Measurements from ENCODE around the gene EIF2S2.

Gene EIF2S2

GRCh38 chr20:34110025-34110744 lies 1.9 kb downstream of the EIF2S2 start:
- Histone ChIP-seq H3K4me1 (ENCODE audit: control insufficient read depth, low read depth, low read length) (peaks cover 3% of the 10 kb centered on the region), H3K79me2 (ENCODE audit: control insufficient read depth, insufficient read depth, low read length) (peaks cover 63% of the 10 kb centered on the region), H4K5ac (ENCODE audit: low read length) (no peak overlapping the region), H3K79me1 (ENCODE audit: low read length) (peaks cover 2% of the 10 kb centered on the region), H2AK5ac (ENCODE audit: low read length) (no peak overlapping the region), H2BK5ac (ENCODE audit: low read length) (no peak overlapping the region), H2BK15ac (replicated peaks; ENCODE audit: low read depth) (no peak overlapping the region), H3K9ac (ENCODE audit: low read length) (peak overlapping the region; percentile 98), H3K4ac (ENCODE audit: low read depth, low read length) (no peak overlapping the region), H4K8ac (ENCODE audit: low read depth, low read length) (no peak overlapping the region), H3K4me2 (ENCODE audit: low read length) (peak overlapping the region; percentile 81), H2BK120ac (ENCODE audit: low read depth, low read length) (no peak overlapping the region), H3K36me3 (ENCODE audit: control insufficient read depth, insufficient read depth, low read length) (peaks cover under 1% of the 10 kb centered on the region), H3K56ac (ENCODE audit: low read length) (peak overlapping the region; percentile 79), H3K18ac (ENCODE audit: low read length) (no peak overlapping the region), H3K27me3 (ENCODE audit: insufficient read depth, low read length, poor library complexity) (no peaks in the 10 kb centered on the region), H3K4me3 (ENCODE audit: low read length) (peak overlapping the region; percentile 74), H3K23ac (ENCODE audit: low read length) (no peak overlapping the region), H3K27ac (ENCODE audit: low read depth, low read length) (no peak overlapping the region)
- WGBS (ENCODE audit: extremely low coverage, insufficient coverage, low lambda C conversion rate), result no CpG with 5 or more reads among the region's 10 CpGs
- DNase-seq, result no peak

GRCh38 chr20:34109442-34109841 lies 2.6 kb downstream of the EIF2S2 start:
- WGBS (ENCODE audit: extremely low coverage, insufficient coverage, low lambda C conversion rate), result no CpG with 5 or more reads among the region's 6 CpGs
- H3K79me2 ChIP-seq (ENCODE audit: control insufficient read depth, insufficient read depth, low read length), result peaks cover 69% of the 10 kb centered on the region
- no peak overlapping the region for H2AK5ac ChIP-seq (ENCODE audit: low read length)
- H3K27me3 ChIP-seq (ENCODE audit: insufficient read depth, low read length, poor library complexity), result no peaks in the 10 kb centered on the region
- H3K4ac ChIP-seq (ENCODE audit: low read depth, low read length), result no peak overlapping the region
- DNase-seq, result no peak
- no peak overlapping the region for H3K23ac ChIP-seq (ENCODE audit: low read length)
- H3K18ac ChIP-seq (ENCODE audit: low read length), result no peak overlapping the region
- H3K4me2 ChIP-seq (ENCODE audit: low read length), result no peak overlapping the region
- peaks cover 5% of the 10 kb centered on the region for H3K36me3 ChIP-seq (ENCODE audit: control insufficient read depth, insufficient read depth, low read length)
- peaks cover 3% of the 10 kb centered on the region for H3K4me1 ChIP-seq (ENCODE audit: control insufficient read depth, low read depth, low read length)
- H4K8ac ChIP-seq (ENCODE audit: low read depth, low read length), result no peak overlapping the region
- no peak overlapping the region for H2BK15ac ChIP-seq (replicated peaks; ENCODE audit: low read depth)
- H3K79me1 ChIP-seq (ENCODE audit: low read length), result peaks cover 6% of the 10 kb centered on the region
- no peak overlapping the region for H2BK5ac ChIP-seq (ENCODE audit: low read length)
- no peak overlapping the region for H4K5ac ChIP-seq (ENCODE audit: low read length)
- H3K27ac ChIP-seq (ENCODE audit: low read depth, low read length), result no peak overlapping the region
- no peak overlapping the region for H2BK120ac ChIP-seq (ENCODE audit: low read depth, low read length)
- no peak overlapping the region for H3K9ac ChIP-seq (ENCODE audit: low read length)
- H3K56ac ChIP-seq (ENCODE audit: low read length), result no peak overlapping the region
- no peak overlapping the region for H3K4me3 ChIP-seq (ENCODE audit: low read length)

GRCh38 chr20:34108616-34109174 lies 3.3 kb downstream of the EIF2S2 start:
- peak overlapping the region; percentile 14 for H3K4me2 ChIP-seq (ENCODE audit: low read length)
- peaks cover 3% of the 10 kb centered on the region for H3K4me1 ChIP-seq (ENCODE audit: control insufficient read depth, low read depth, low read length)
- no peak overlapping the region for H3K27ac ChIP-seq (ENCODE audit: low read depth, low read length)
- no peak overlapping the region for H3K18ac ChIP-seq (ENCODE audit: low read length)
- no peak overlapping the region for H3K56ac ChIP-seq (ENCODE audit: low read length)
- H2BK15ac ChIP-seq (replicated peaks; ENCODE audit: low read depth), result no peak overlapping the region
- no peak overlapping the region for H4K8ac ChIP-seq (ENCODE audit: low read depth, low read length)
- no peak overlapping the region for H3K4ac ChIP-seq (ENCODE audit: low read depth, low read length)
- no peak overlapping the region for H2BK120ac ChIP-seq (ENCODE audit: low read depth, low read length)
- no peak overlapping the region for H3K4me3 ChIP-seq (ENCODE audit: low read length)
- H2AK5ac ChIP-seq (ENCODE audit: low read length), result no peak overlapping the region
- H3K79me2 ChIP-seq (ENCODE audit: control insufficient read depth, insufficient read depth, low read length), result peaks cover 74% of the 10 kb centered on the region
- no peak overlapping the region for H4K5ac ChIP-seq (ENCODE audit: low read length)
- H2BK5ac ChIP-seq (ENCODE audit: low read length), result no peak overlapping the region
- H3K9ac ChIP-seq (ENCODE audit: low read length), result peak overlapping the region; percentile 39
- H3K79me1 ChIP-seq (ENCODE audit: low read length), result peaks cover 8% of the 10 kb centered on the region
- H3K36me3 ChIP-seq (ENCODE audit: control insufficient read depth, insufficient read depth, low read length), result peaks cover 8% of the 10 kb centered on the region
- no peak overlapping the region for H3K23ac ChIP-seq (ENCODE audit: low read length)
- no CpG with 5 or more reads among the region's 4 CpGs for WGBS (ENCODE audit: extremely low coverage, insufficient coverage, low lambda C conversion rate)
- H3K27me3 ChIP-seq (ENCODE audit: insufficient read depth, low read length, poor library complexity), result no peaks in the 10 kb centered on the region
- no peak for DNase-seq

DNA sequence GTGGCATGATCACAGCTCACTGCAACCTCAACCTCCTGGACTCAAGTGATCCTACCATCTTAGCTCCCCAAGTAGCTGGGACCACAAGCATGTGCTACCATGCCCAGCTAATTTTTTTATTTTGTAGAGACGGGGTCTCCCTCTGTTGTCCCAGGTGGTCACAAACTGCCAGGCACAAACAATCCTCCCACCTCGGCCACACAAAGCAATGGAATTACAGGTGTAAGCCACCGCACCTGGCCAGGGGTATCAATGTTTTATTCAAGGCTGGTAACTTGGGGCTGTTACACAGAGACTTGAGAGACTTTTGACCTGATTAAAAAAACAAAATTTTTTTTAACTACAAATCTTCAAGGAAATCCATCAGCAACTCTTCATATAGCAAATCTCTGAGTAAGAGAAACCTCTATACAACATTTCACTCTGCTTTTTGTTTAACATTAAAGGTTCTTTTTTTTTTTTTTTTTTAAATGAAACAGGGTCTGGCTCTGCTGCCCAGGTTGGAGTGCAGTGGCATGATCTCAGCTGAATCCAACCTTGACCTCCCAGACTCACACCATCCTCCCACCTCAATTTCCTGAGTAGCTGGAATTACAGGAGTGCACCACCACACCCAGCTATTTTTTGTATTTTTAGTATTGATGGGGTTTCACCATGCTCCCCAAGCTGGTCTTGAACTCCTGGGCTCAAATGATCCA lies 5.9 kb downstream of the EIF2S2 start:
- Histone ChIP-seq H2BK120ac (ENCODE audit: low read depth, low read length) (no peak overlapping the region), H3K4me3 (ENCODE audit: low read length) (no peak overlapping the region), H3K56ac (ENCODE audit: low read length) (no peak overlapping the region), H3K4ac (ENCODE audit: low read depth, low read length) (no peak overlapping the region), H3K23ac (ENCODE audit: low read length) (no peak overlapping the region), H3K79me1 (ENCODE audit: low read length) (peaks cover 10% of the 10 kb centered on the region), H3K4me1 (ENCODE audit: control insufficient read depth, low read depth, low read length) (peaks cover 3% of the 10 kb centered on the region), H3K27me3 (ENCODE audit: insufficient read depth, low read length, poor library complexity) (no peaks in the 10 kb centered on the region), H3K9ac (ENCODE audit: low read length) (no peak overlapping the region), H3K27ac (ENCODE audit: low read depth, low read length) (no peak overlapping the region), H3K36me3 (ENCODE audit: control insufficient read depth, insufficient read depth, low read length) (peaks cover 15% of the 10 kb centered on the region), H3K18ac (ENCODE audit: low read length) (no peak overlapping the region), H3K4me2 (ENCODE audit: low read length) (no peak overlapping the region), H2BK15ac (replicated peaks; ENCODE audit: low read depth) (no peak overlapping the region), H4K5ac (ENCODE audit: low read length) (no peak overlapping the region), H2BK5ac (ENCODE audit: low read length) (no peak overlapping the region), H4K8ac (ENCODE audit: low read depth, low read length) (no peak overlapping the region), H3K79me2 (ENCODE audit: control insufficient read depth, insufficient read depth, low read length) (peaks cover 75% of the 10 kb centered on the region), H2AK5ac (ENCODE audit: low read length) (no peak overlapping the region)
- DNase-seq, result no peak
- no CpG with 5 or more reads among the region's 3 CpGs for WGBS (ENCODE audit: extremely low coverage, insufficient coverage, low lambda C conversion rate)

- peaks cover 27% of the 10 kb centered on the region for H3K36me3 ChIP-seq (ENCODE audit: control insufficient read depth, insufficient read depth, low read length)
- peaks cover 21% of the 10 kb centered on the region for H3K79me1 ChIP-seq (ENCODE audit: low read length)
- H2BK5ac ChIP-seq (ENCODE audit: low read length), result no peak overlapping the region
- no peaks in the 10 kb centered on the region for H3K27me3 ChIP-seq (ENCODE audit: insufficient read depth, low read length, poor library complexity)
- no peak overlapping the region for H3K4me3 ChIP-seq (ENCODE audit: low read length)
- no peak overlapping the region for H3K27ac ChIP-seq (ENCODE audit: low read depth, low read length)
- H3K4me2 ChIP-seq (ENCODE audit: low read length), result no peak overlapping the region
- H2AK5ac ChIP-seq (ENCODE audit: low read length), result no peak overlapping the region
- no peaks in the 10 kb centered on the region for H3K4me1 ChIP-seq (ENCODE audit: control insufficient read depth, low read depth, low read length)
- H2BK15ac ChIP-seq (replicated peaks; ENCODE audit: low read depth), result no peak overlapping the region
- no peak overlapping the region for H3K56ac ChIP-seq (ENCODE audit: low read length)
- peaks cover 61% of the 10 kb centered on the region for H3K79me2 ChIP-seq (ENCODE audit: control insufficient read depth, insufficient read depth, low read length)
- H4K8ac ChIP-seq (ENCODE audit: low read depth, low read length), result no peak overlapping the region
- H4K5ac ChIP-seq (ENCODE audit: low read length), result no peak overlapping the region
- H3K18ac ChIP-seq (ENCODE audit: low read length), result no peak overlapping the region
- H2BK120ac ChIP-seq (ENCODE audit: low read depth, low read length), result no peak overlapping the region
- DNase-seq, result no peak
- no peak overlapping the region for H3K4ac ChIP-seq (ENCODE audit: low read depth, low read length)
- no peak overlapping the region for H3K23ac ChIP-seq (ENCODE audit: low read length)
- no CpG with 5 or more reads among the region's 3 CpGs for WGBS (ENCODE audit: extremely low coverage, insufficient coverage, low lambda C conversion rate)
- H3K9ac ChIP-seq (ENCODE audit: low read length), result no peak overlapping the region
Measured at GRCh38 chr20:34104059-34104458, 8.0 kb downstream of the EIF2S2 start.

All from mesendoderm (in vitro differentiated cells).